Measurements from ENCODE around the gene NOP9.

Gene NOP9

DNA sequence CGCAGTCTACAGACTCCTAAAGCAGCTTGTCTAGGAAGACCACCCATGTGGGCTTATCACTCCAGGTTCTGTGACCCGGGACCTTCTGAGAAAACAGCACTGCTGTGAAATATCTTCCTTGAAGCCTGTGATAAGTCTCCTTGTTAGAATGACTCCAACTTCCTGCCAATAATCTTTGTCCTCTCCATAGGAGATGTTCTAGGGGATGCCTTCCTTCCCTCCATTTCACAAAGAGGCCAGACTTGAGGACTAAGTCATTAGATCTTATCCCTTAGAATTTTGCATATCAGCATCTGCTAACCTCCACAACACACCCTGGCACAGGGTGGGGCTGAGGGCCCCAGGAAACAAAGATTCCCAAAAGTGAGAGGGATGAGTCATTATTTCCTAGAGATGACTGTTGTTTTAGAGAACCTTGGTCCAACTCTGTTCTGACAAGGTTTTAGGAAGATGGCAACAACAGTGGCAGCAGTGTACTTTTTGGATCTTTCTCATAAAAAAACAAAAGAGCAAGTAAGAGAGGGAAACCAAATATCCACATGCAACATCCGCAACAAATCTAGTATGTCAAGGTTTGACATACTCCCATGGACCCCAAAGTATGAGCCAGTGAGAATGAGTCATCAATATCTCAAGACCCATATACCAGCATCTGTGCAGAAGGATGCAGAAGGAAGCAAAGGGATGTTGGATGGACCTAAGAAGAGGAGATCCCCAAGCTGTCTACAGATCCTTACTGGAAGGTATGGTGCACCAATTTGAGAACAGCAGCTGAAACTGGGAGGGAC is 17.7 kb downstream of the NOP9 start:
- DNase-seq (ENCODE audit: low spot score): no peak
- in situ Hi-C loops (cut with MboI; ENCODE audit: low sequenced_read_pairs, unreplicated experiment): no loop called here
- TF ChIP-seq, protein P1, sequence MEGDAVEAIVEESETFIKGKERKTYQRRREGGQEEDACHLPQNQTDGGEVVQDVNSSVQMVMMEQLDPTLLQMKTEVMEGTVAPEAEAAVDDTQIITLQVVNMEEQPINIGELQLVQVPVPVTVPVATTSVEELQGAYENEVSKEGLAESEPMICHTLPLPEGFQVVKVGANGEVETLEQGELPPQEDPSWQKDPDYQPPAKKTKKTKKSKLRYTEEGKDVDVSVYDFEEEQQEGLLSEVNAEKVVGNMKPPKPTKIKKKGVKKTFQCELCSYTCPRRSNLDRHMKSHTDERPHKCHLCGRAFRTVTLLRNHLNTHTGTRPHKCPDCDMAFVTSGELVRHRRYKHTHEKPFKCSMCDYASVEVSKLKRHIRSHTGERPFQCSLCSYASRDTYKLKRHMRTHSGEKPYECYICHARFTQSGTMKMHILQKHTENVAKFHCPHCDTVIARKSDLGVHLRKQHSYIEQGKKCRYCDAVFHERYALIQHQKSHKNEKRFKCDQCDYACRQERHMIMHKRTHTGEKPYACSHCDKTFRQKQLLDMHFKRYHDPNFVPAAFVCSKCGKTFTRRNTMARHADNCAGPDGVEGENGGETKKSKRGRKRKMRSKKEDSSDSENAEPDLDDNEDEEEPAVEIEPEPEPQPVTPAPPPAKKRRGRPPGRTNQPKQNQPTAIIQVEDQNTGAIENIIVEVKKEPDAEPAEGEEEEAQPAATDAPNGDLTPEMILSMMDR (IDR thresholded peaks at IDR 0.05; ENCODE audit: borderline replicate concordance, control extremely low read depth, extremely low read depth, insufficient read depth, missing control alignments): no peak

DNA sequence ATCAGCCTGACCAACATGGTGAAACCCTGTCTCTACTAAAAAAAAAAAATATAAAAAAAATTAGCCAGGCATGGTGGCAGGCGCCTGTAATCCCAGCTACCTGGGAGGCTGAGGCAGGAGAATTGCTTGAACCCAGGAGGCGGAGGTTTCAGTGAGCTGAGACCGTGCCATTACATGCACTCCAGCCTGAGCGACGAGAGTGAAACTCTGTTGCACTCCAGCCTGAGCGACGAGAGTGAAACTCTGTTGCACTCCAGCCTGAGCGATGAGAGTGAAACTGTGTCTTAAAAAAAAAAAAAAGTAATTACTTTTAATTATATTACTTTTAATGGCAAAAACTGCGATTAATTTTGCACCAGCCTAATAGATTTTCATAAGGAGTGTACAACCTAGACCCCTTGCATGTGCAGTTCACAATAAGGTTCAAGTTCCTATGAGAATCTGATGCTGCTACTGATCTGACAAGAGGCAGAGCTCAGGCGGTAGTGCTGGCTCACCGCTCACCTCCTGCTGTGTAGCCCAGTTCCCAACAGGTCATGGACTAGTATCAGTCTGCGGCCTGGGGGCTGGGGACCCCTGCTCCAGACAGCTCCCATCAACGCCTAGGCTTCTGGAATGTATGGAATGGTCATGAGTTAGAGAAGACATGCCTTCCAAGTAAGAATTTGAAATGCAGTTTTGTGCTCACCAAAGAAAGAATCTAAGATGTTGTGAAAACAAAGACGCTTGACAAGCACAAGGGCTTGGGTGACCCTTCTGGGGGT is 21.7 kb downstream of the NOP9 start:
- TF ChIP-seq, protein P1 (IDR thresholded peaks at IDR 0.05; ENCODE audit: borderline replicate concordance, control extremely low read depth, extremely low read depth, insufficient read depth, missing control alignments): no peak
- DNase-seq (ENCODE audit: low spot score): no peak
- in situ Hi-C loops (cut with MboI; ENCODE audit: low sequenced_read_pairs, unreplicated experiment): loop anchor here (5.0 kb wide), 1 partner anchor 116 kb away; no protein-coding TSS in a partner anchor

DNA sequence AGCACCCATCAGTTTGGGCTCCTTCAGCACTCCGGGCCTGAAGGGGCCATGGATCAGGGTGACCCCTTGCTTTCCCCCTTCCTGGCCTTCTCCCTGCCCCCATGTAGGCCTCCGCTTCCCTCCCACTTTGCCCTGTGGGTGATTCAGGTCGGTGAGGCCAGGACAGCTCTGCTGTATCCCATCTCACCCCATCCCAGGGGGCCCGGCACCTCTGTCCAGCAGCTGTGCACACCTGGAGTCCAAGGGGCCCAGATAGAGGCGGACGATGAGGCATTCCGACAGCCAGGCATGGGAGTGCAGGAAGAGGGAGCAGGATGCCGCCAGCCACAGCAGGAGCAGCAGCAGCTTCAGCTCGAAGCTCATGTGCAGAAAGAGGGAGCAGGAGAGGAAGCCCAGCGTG is 23.0 kb downstream of the NOP9 start:
- in situ Hi-C loops (cut with MboI; ENCODE audit: low sequenced_read_pairs, unreplicated experiment): loop anchor here (5.0 kb wide), 1 partner anchor 115 kb away; no protein-coding TSS in a partner anchor
- TF ChIP-seq, protein P1 (IDR thresholded peaks at IDR 0.05; ENCODE audit: borderline replicate concordance, control extremely low read depth, extremely low read depth, insufficient read depth, missing control alignments): no peak
- DNase-seq (ENCODE audit: low spot score): no peak

DNA sequence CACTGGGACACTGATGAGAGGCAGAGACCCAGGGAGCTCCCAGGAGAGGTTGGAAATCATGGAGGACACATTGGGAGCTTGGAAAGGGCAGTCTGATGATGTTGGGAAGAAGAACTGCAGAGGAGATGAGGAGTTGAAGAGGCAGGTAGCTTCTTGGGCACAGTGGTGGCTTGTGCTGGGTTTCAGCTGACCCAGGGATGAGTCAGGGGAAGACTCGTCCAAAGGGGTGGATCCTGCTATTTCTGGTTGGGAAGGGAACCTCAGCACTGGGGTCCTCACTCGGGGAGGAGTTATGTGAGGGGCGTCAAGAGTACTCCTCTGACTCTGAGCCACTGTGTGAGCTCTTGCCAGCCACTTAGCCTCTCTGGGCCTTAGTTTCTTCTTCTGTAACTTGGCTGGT is 23.7 kb downstream of the NOP9 start:
- no peak for DNase-seq (ENCODE audit: low spot score)
- TF ChIP-seq, protein P1 (IDR thresholded peaks at IDR 0.05; ENCODE audit: borderline replicate concordance, control extremely low read depth, extremely low read depth, insufficient read depth, missing control alignments): no peak
- in situ Hi-C loops (cut with MboI; ENCODE audit: low sequenced_read_pairs, unreplicated experiment): loop anchor here (5.0 kb wide), 1 partner anchor 114 kb away; no protein-coding TSS in a partner anchor

DNA sequence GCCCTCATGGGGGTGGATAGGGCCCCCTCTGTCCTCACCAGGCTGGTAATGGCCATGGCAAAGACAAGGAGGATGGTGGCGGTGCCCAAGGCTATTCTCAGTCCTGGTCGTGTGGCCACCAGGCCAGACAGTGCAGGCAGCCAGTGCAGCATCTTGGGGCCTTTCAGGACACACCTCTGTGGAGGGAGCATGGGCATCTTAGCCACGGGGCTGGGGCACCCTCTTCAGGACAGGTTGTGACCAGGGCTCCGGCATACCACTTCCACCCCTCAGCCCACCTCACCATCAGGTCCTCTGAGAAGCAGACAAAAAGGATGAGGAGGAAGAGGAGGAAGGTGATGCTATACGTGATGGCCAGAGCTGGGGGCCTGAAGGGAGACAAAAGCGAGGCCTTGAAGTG is 24.4 kb downstream of the NOP9 start:
- TF ChIP-seq, protein P1 (IDR thresholded peaks at IDR 0.05; ENCODE audit: borderline replicate concordance, control extremely low read depth, extremely low read depth, insufficient read depth, missing control alignments): no peak
- no peak for DNase-seq (ENCODE audit: low spot score)
- in situ Hi-C loops (cut with MboI; ENCODE audit: low sequenced_read_pairs, unreplicated experiment): loop anchor here (5.0 kb wide), 1 partner anchor 113 kb away; no protein-coding TSS in a partner anchor

DNA sequence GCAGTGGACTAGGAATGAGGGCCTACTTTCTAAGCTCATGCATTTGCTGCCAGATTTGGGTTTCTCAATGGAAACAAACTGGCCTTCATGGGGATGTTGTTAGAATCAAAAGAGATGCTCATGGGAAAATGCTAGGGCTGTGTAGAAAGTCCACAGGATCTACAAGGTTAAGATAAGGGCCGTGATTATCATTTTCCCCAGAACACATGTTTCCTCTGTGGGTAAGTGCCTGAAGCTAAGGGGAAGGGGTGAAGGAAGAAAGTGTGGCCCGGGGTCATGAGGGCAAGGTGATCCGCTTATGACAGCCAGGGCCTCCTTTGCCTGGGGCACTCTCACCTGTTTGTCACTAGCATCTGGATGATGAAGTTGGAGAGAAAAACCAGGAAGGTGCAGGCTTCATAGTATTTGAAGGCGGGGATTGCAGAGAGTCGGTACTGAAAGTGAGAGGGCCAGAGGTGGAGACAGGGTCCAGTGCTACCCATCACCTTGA is 25.4 kb downstream of the NOP9 start:
- DNase-seq (ENCODE audit: low spot score): no peak
- TF ChIP-seq, protein P1 (IDR thresholded peaks at IDR 0.05; ENCODE audit: borderline replicate concordance, control extremely low read depth, extremely low read depth, insufficient read depth, missing control alignments): no peak
- in situ Hi-C loops (cut with MboI; ENCODE audit: low sequenced_read_pairs, unreplicated experiment): loop anchor here (25.0 kb wide), 1 partner anchor 362 kb away; no protein-coding TSS in a partner anchor

Measured in GM13976 (cell line).